Peyer's patch (tissue), 4 donors: Measurements from ENCODE around the gene TNN.

Experiments
- POLR2A ChIP-seq, 2 donors: fragments of 450-650 bp; IDR thresholded peaks; one replicate each; pipeline ENCODE4 v1.5.1; 2017; ENCODE audit warnings: antibody characterized with exemption in 2 of 2, mild to moderate bottlenecking in 2 of 2, moderate library complexity in 2 of 2
- TF ChIP-seq, protein P1 (sequence below), 6 experiments: fragments of 450-650 bp in 4 of 6; fragments of 200-600 bp in 2 of 6; sonication (generic) in 1 of 6; IDR thresholded peaks; one replicate each; pipeline ENCODE4 v1.5.1; 2017 to 2019; ENCODE audit warnings: antibody characterized with exemption in 6 of 6, mild to moderate bottlenecking in 3 of 6, moderate library complexity in 1 of 6

DNA sequence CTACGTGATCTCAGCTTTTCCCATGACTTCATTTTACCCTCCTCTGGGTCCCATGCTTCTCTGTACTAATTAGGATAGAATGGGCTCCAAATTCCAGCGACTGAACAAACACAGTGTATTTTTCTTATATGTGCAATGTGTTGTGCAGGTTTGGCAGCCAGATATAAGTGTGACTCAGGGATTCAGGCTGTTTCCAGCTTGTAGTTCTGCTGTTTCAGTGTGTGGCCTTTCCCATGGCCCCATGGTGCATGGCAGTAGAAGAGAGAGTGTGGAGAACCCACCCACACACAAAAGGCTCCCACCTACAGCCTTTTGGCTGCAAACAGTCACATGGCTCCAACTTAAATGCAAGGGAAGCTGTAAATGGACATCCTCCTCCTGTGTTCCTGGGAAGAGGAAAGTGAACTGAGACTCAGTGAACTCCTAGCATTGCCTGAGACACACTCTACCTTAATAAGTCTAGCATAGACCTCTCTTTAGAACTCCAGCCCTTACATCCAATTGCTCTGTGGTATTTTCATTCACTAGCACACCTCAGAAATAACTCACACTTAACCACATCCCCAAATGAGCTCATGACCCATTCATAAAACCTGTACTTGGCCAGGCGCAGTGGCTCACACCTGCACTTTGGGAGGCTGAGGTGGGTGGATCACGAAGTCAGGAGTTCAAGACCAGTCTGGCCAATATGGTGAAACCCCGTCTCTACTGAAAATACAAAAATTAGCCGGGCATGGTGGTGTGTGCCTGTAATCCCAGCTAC lies 66.2 kb downstream of the TNN start:
- TF ChIP-seq POLR2A (IDR thresholded peaks at IDR 0.05) = no peak
- TF ChIP-seq, protein P1, sequence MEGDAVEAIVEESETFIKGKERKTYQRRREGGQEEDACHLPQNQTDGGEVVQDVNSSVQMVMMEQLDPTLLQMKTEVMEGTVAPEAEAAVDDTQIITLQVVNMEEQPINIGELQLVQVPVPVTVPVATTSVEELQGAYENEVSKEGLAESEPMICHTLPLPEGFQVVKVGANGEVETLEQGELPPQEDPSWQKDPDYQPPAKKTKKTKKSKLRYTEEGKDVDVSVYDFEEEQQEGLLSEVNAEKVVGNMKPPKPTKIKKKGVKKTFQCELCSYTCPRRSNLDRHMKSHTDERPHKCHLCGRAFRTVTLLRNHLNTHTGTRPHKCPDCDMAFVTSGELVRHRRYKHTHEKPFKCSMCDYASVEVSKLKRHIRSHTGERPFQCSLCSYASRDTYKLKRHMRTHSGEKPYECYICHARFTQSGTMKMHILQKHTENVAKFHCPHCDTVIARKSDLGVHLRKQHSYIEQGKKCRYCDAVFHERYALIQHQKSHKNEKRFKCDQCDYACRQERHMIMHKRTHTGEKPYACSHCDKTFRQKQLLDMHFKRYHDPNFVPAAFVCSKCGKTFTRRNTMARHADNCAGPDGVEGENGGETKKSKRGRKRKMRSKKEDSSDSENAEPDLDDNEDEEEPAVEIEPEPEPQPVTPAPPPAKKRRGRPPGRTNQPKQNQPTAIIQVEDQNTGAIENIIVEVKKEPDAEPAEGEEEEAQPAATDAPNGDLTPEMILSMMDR (IDR thresholded peaks at IDR 0.05) = no peak
